ENCODE measurements around the gene PTPRJ.

Gene PTPRJ

DNA sequence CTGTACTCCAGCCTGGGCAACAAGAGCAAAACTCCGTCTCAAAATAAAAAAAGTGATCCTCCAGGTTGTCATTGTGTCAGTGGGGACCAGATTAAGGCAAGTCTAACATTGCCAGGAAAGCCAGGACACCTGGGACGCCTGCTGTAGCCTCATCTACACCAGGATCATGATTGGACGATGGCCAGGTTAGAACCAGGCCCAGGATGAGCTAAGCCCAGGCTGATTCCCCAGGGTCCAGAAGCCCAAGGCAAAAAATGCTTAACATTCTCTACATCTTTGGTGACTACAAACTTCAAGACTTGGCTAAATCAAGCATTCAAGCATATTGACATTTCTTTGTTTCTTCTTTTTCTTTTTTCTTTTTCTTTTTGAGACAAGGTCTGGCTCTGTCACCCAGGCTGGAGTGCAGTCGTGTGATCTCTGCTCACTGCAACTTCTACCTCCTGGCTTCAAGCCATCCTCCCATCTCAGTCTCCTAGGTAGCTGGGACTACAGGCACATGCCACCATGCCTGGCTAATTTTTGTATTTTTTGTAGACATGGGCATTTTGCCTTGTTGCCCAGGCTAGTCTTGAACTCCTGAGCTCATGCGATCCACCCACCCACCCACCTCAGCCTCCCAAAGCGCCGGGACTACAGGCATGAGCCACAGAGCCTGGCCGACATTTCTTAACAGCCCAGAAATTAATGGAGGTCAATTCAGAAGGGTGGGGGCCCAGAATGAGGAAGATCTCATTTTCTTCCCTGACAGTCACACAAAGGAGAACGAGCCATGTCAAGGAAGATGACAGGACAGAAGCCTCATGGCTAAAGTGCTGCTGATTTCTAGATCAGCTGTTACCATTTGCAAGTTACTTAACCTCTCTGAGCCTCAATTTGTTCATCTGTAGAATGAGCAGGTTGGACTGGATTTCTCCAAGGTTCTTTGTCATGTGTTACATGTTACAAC, 12.5 kb upstream of the PTPRJ start:
- DNase-seq (ENCODE audit: low read depth in 2 of 2) = no peak

GRCh38 chr11:47969401-47969800, 11.0 kb upstream of the PTPRJ start:
- DNase-seq (ENCODE audit: low read depth in 2 of 2) = no peak

DNA sequence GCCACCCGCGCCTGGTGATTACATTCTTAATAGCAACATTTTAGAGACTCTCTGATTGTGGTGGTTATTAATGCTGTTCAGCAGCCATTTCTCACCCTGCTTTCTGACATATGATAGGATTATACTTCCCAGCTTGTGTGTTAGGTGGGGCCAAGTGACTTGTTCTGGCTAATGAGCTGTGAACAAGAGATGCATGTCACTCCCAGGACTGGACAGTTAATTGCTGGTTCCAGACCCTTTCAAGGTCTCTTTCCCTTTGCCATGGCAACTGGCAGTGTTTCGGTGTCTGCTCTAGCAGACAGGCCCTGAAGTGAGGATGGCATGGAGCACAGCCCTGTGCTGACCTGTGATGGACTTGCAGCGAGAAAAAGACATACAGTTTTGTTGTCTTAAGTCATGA, 8.9 kb upstream of the PTPRJ start:
- no peak for DNase-seq (ENCODE audit: low read depth in 2 of 2)

DNA sequence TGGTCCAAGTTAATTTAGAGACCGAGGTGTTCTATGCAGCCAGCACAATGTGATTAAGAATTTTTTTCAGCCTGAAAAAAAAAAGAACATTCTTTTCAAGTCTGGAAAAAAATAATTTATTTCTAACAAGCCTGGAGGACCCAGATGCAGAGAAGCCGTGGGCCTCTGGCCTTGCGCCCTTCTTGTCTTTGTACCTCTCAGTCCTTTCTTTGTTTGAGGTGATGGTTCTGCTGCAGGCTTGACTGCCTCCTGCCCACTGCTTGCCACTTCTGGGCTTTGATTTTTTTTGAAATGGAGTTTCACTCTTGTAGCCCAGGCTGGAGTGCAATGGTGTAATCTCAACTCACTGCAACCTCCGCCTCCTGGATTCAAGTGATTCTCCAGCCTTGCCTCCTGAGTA, 7.2 kb upstream of the PTPRJ start:
- no peak for DNase-seq (ENCODE audit: low read depth in 2 of 2)

- DNase-seq (ENCODE audit: low read depth in 2 of 2) = no peak
These were observed 3.4 kb upstream of the PTPRJ start for GRCh38 chr11:47976931-47977330.

- no peak for DNase-seq (ENCODE audit: low read depth in 2 of 2)
These were observed 2.7 kb upstream of the PTPRJ start for GRCh38 chr11:47977623-47978022.

DNA sequence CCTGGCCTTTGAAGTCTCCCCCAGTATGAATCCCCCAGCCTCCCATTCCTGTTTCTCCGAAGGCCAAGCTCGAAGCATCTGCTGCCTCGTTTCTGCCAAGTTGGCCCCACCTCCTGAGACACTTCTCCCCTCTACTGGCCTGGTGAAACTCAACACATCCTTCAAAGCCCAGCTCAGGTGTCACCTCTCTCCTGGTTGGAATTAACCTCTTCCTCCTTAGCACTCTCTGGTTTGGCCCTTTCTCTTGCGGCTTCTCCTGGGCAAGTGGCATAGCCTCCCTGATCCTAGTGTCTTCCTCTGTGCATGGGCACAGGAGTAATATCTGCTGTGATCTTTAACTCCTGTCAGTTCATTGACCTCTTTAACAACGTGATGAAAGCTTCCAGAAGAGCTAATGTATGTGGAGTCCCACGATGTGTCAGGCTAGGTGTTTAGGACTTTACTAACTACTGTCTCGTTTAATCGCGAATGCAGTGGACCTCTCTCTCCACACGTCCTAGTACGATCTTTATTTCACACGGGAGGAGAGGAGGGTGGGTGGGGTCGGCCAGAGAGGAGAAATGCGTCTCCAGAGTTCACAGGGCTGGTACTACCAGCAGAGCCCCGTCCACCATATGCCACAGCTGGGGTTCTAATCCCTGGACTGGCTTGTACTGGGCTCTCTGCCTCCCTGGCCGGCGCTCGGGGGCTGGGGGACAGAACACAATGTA, 826 bp upstream of the PTPRJ start:
- no peak for DNase-seq (ENCODE audit: low read depth in 2 of 2)

DNA sequence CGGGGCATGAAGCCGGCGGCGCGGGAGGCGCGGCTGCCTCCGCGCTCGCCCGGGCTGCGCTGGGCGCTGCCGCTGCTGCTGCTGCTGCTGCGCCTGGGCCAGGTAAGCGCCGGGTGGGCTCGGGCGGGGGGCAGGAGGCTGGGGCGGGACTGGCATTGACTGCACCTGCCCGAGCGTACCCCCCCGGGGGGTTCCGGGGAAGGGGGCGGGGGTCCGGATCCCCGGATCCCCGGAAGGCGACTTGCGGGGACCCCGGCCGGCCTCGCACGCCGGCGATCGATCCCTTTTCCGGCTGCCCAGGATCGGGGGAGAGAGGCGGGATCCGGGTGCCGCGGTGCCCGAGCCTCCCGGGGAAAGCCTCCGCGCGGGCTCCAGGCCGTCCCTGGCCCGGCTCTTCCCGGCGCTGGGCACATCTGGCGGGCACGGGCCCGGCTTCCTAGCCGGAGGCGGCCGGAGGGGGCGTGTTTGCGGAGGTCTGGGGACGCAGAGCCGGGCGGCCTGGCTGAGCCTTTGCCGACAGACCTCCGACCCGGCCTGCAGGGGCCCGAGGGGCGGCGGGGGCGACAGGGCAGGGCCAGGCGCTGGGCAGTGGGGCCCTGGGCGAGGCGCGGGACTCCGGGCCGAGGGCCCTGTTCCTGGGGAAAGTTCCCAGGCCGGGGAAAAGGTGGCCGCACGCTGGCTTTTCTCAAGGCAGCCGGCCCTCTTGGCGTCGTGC, 705 bp downstream of the PTPRJ start:
- DNase-seq (ENCODE audit: low read depth in 2 of 2) = no peak

DNA sequence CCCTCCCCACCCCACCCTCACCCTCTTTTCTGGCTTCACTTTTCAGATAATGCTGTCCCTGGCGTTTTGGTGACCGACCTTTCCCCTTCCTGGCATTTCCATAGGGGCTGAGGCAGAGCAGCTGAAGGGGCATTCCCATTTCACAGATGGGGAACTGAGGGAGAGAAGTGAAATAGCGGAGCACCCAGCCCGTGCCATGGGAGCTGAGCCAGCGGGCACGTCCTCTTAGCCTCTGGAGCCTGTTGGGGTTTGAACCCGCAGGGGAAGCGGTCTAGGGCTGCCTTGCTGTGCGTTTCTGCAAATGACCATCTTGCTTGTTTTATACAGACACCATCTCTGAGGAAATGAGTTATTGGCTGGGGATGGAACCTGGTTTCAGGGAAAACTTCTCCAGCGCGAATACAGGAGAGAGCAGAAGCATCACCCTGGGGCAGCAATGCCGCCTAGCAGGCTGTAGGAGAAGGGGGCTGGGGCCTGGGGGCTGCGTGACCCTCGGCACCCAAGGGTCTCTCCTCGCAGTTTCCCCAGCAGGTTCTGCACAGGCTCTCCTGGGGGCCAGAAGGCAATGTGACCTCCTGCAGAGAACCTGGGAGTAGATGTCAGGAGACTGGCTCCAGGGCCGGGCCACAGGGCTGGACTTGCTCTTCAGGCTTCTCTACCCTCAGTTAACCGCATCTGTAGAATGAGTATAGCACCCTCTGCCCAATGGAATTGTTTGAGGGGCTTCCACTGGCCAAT, 1.5 kb downstream of the PTPRJ start:
- no peak for DNase-seq (ENCODE audit: low read depth in 2 of 2)

GRCh38 chr11:47982616-47983015, 2.3 kb downstream of the PTPRJ start:
- DNase-seq (ENCODE audit: low read depth in 2 of 2) = no peak

GRCh38 chr11:47983464-47984397, 3.4 kb downstream of the PTPRJ start:
- DNase-seq (ENCODE audit: low read depth in 2 of 2) = no peak

DNA sequence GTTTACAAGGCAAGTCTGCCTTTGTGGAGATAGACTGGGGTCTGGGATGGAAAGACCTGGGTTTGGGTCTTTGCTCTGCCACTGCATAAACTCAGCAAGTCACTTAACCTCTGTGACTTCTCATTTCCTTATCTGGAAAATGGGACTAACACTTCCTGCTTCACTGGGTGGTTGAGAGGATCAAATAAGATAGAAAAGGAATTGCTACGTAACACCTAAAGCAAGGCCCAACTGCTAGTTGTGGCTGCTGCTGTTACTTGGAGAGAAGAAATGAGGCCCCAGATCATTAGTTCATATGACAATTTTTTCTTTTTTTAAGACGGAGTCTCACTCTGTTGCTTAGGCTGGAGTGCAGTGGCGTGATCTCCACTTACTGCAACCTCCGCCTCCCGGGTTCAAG, 5.9 kb downstream of the PTPRJ start:
- DNase-seq (ENCODE audit: low read depth in 2 of 2) = no peak

- DNase-seq (ENCODE audit: low read depth in 2 of 2) = no peak
These were observed 6.4 kb downstream of the PTPRJ start for GRCh38 chr11:47986742-47987141.

- DNase-seq (ENCODE audit: low read depth in 2 of 2) = no peak
These were observed 7.0 kb downstream of the PTPRJ start for GRCh38 chr11:47987310-47987709.

- no peak for DNase-seq (ENCODE audit: low read depth in 2 of 2)
These were observed 7.4 kb downstream of the PTPRJ start for GRCh38 chr11:47987781-47988180.

GRCh38 chr11:47989779-47990178, 9.4 kb downstream of the PTPRJ start:
- DNase-seq (ENCODE audit: low read depth in 2 of 2) = no peak

DNA sequence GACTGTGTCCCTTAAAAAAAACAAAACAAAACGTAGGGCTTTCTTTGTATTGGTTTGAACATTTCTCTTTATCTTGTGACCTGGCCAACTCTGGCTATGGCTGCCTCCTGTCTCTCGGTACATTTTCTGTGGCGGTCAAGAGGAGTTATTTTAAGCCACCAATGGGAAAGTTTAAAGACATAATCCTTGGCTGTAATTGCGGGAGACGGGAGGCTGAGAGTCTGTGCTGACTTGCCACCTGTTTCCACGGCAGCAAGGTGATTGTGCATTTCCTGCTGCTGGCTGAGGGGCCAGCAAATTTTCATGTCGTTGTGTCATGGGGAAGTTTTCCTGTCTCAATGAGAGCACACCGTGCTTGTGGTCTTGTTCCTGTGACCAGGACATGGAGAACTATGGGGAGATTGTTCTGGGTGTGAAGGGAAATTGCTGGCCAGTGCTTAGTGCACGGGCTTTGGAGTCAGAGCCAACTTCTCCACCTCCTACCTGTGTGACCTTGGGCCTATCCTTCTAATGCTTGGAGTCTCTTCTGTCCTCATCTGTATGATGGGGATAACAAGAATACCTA, 11.0 kb downstream of the PTPRJ start:
- DNase-seq (ENCODE audit: low read depth in 2 of 2) = no peak

- DNase-seq (ENCODE audit: low read depth in 2 of 2) = no peak
These were observed 11.5 kb downstream of the PTPRJ start for GRCh38 chr11:47991894-47992293.

DNA sequence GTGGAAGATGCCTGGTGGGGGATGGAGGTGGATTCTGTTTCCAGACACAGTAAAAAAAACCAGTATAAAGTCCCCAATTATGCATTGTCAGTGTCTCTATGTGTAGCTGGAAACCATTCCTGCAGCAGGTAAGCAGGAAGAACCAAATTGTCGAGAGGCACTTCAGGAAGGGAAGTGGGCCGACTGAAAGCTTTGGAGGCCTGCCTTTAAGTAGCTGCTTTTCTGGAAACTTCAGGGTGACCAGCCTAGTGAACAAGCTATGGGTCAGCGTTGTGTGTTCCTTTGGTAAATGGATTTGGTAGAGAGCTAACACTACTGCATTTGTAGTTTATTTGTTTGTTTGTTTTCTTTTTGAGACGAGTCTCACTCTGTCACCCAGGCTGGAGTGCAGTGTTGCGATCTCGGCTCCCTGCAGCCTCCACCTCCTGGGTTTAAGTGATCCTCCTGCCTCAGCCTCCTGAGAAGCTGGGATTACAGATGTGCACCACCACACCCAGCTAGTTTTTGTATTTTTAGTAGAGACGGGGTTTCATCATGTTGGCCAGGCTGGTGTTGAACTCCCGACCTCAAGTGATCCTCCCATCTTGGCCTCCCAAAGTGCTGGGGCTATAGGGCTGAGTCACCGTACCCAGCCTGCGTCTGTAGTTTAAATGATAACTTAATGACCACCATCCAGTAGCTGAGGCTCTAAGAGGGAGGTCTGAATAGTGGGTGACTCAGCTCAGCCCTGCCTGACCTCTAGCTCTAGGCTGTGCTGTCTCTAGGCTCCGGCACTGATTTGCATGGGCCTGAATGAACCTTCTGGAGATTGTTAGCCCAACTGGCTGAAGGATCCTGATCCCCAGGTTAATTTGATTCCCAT, 12.8 kb downstream of the PTPRJ start:
- DNase-seq (ENCODE audit: low read depth in 2 of 2) = no peak

All from stimulated activated CD8-positive, alpha-beta memory T cell treated with anti-CD3 and anti-CD28 coated beads, Interleukin-7, amount 100 ng/mL, for 4 hours (primary cell).